CD4-positive, alpha-beta T cell treated with Interleukin-4 for 1 hour (primary cell): ENCODE results near the gene IQGAP3.
"Not testable (repeated sequence)": the region's sequence is repeated elsewhere in the genome, so short reads cannot be mapped to it uniquely, and the experiment has no call there.

Source experiments
- DNase-seq, 2 donors: peaks; one replicate each; pipeline ENCODE4 v3.0.0-alpha.2; 2020 to 2022

Gene IQGAP3

DNA sequence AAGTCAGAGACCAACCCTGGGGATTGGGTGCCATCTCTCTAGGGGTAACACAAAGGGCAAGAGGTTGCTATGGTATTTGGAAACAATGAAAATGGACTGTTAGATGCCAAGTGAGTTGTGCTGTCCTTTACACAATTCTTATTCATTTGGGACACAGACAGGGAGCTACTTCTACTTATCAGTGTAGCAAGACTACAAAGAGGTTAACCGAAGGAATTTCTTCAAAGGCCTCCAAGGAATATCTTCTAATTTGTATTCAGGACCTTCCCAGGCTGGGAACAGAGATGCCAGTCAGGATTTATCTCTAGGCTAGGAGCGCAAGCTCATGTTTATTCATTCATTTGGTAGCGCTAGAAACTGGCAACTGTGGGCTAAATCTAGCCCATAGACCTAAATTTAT, 21.8 kb upstream of the IQGAP3 start:
- DNase-seq, result no peak

DNA sequence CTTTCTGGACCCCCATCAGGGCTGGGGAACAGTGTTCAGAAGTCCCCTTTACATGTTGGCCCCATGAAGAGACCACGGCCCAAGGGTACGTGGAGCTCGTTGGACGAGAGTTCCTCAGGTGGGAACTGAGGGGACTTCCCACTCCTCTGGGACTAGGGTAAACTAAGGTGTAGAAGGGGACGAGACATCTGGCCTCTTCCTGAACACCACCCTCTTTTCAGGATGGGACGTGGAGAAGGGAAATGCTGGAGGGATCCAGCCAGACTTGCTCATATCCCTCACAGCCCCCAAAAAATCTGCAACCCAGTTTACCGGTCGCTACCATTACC, 21.3 kb upstream of the IQGAP3 start:
- DNase-seq, result no peak

DNA sequence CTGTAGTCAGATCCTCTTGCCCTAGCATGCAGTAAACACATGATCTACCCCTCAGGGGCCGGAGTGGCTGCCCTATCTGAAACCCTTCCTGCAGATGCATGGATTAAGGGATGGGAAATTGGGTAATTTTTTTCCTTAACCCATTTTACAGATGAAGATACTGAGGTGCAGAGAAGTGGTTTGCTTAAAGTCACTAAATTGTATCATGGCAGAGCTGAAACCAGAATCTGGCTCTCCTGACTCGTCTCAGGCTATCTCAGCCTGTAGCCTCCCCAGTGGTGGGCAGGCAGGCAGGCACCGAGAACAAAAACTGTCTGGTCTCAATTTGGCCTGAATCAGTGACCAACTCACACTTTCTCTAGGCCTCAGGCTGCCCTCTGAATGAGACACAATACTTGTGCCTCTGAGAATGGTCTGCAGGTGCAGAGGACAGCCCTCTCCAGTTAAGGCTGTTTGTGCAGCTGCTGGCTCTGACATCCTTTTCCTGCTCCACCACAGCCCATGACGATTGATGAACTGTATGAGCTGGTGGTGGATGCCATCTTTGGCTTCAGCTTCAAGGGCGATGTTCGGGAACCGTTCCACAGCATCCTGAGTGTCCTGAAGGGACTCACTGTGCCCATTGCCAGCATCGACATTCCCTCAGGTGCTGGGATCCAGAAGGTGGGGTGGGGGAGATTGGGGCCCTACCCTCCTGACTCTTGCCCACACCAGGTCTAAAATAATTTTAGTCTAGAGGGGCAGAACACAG, 20.7 kb upstream of the IQGAP3 start:
- DNase-seq, result no peak

DNA sequence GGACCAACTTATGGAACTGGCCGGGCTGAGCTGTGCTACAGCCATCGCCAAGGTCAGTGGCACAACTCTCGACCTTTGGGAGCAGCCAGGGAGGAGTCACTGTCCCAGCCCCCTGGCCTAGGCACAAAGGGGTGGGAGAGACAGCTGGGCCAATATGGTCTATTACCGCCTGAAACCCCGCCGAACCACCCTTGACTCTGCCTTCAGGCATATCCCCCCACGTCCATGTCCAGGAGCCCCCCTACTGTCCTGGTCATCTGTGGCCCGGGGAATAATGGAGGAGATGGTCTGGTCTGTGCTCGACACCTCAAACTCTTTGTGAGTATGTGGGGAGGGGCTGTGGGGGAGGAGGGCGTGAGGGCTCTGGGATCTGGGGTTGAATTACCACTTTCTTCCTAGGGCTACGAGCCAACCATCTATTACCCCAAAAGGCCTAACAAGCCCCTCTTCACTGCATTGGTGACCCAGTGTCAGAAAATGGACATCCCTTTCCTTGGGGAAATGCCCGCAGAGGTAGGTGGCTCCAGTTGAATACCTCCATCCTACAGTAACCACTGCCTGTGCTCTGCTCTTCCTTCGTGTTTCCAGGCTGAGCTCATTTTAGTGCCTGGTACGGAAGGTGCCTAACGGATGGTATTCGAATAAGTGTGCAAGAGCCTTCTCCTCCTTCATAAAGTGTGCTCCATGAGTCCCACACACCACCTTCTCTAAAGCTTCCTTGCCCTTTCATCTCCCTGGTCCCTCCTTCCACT, 20.0 kb upstream of the IQGAP3 start:
- no peak for DNase-seq

DNA sequence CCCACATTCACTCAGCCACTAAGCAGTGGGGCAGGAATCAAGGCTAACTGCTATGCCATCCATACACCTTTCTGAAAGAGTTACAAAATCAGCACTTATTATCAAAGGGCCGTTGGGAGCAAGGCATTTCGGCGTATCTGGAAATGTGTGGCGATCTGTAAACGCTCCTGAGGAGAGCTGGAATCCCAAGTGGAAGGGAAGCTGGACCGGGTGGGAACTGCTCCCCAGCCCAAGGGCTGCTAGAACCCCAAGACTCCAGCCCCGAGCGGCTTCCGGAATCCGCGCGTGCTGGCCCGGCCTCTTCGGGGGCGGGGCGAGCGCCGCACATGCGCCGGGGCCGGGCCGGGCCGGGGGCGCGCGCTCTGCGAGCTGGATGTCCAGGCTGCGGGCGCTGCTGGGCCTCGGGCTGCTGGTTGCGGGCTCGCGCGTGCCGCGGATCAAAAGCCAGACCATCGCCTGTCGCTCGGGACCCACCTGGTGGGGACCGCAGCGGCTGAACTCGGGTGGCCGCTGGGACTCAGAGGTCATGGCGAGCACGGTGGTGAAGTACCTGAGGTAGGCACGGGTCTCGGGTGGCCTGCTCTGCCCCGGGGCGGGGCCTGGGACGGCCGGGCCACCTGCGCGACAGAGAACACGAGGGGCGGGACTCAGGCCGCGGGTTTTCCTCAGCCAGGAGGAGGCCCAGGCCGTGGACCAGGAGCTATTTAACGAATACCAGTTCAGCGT, 19.2 kb upstream of the IQGAP3 start, which contains the start of gene NAXE:
NAXE (plus strand) TSS at position 345 of the 726 bp plus-strand sequence; CDS start at position 374, 29 bp downstream.
- DNase-seq, result peak; percentile 56 to 67

DNA sequence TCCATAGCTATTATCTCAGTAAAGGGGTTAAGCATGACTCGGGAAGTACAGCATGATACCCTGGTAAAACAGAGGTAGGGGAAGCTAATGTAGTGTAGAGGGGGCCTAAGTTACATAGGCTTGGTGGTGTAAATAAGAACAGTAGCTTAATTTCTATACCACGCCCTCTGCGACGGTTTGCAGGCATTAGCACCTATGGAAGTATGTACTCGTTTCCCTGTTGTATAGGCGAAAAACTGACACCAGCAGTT, 18.7 kb upstream of the IQGAP3 start:
- DNase-seq, result no peak

DNA sequence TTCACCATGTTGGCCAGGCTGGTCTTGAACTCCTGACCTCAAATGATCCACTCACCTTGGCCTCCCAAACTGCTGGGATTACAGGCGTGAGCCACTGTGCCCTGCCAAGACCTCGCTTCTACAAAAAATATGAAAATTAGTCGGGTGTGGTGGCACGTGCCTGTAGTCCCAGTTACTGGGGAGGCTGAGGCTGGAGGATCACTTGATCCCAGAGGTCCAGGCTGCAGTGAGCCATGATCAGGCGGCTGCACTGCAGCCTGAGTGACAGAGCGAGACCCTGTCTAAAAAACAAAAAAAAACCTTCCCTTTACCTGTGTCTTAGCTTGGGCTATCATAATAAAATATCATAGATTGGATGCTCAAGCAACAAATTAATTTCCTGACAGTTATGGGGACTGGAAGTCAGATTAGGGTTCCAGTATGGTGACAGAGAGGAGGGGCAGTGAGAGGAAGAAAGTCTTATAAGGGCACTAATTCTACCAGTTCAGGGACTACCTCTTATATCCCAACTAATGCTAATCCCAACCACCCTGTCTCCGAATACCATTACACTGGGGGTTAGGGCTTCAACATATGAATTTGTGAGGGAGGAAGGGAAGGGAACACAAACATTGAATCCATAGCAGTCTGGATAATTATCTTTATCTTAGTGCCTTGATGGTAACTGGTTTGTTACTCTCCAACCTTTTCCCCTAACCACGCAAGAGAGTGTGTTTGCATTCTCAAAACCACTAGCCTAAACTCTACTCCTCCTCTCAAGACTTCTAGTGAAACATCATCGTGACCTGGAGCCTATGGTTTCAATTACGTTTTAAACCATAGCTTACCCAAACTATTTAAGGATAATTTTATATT, 18.2 kb upstream of the IQGAP3 start:
- DNase-seq, result no peak

DNA sequence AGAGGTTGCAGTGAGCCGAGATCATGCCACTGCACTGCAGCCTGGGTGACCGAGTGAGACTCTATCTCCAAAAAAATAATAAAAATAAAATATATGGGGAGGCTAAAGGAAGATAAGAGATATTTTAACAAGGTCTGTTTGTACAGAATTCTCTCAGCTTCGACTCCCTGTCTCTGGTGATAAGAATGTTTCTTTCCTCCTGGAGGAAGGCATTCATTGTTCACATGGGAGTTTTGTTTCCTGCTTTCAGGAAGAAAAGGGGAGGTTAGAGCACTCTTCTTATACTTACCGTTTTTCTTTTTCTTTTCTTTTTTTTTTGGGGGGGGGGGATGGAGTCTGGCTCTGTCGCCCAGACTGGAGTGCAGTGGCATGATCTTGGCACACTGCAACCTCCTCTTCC, 17.2 kb upstream of the IQGAP3 start:
- DNase-seq, result no peak

DNA sequence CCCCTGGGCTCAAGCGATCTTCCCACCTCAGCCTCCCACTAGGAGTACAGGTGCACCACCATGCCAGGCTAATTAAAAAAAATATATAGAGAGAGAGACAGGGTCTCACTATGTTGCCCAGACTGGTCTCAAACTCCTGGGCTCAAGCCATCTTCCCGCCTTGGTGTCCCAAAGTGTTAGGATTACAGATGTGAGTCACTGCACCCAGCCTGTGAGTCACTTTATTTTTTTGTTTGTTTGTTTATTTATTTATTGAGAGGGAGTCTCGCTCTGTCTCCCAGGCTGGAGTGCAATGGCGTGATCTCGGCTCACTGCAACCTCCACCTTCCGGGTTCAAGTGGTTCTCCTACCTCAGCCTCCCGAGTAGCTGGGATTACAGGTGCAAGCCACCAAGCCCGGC, 15.6 kb upstream of the IQGAP3 start:
- not testable (repeated sequence) for DNase-seq

DNA sequence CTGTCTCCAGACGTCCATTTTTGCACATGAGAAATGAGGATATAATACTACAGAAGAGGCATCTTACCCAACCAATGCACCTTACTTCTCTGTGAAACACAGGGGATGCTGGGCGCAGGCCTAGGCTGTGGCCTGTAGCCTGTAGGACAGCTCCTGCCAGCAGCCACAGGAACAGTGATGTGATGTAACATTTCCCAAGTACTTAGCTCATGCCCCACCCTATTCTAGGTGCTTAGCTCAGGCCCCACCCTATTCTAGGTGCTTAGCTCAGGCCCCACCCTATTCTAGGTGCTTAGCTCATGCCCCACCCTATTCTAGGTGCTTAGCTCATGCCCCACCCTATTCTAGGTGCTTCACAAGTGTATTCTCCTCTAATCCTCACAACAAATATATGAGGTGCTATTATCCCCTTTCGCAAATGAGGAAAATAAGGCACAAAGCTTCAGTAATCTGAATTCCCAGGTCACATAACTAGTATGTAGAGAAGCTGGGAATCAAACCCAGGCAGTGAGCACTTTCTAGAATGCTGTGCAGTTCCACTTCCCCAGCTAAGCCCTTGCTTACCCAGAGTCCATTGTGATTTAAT, 14.6 kb upstream of the IQGAP3 start:
- no peak for DNase-seq

DNA sequence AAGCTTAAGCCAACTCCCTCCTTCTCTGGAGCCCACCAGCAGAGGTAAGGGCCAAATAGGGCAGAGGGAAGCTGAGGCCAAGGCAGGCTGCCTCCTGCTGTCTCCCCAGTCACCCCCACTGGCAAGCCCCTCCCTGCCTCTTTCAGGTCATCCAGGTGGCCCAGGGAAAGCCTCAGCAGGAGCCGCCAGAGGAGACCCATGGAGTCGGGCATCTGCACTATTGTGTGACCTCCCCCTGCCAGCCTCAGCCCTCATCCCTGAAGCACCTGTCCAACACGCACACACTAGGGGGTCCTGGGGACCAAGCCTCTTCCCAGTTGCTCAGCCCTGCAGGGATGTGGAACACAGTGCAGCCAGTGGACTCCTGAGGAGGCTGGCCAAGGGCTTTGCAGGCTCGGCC, 14.0 kb upstream of the IQGAP3 start:
- DNase-seq, result no peak

DNA sequence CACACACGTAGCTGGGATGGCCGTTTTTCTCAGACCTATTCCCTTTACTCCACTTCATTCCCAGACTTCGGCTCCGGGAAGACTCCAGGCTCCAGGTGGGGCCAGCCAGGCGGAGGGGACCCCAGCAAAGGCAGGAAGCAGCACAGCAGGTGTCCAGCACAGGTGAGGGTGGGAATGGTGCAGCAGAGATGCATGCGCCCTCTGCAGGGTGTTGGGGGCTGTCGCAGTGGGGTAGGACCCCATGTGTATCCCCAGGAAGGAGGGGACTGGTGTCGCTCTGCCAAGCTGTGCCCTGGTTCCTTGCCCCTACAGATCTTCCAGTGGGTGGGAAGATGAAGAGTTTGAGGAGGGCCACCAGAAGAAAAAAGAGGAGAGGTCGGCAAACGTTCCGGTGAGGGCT, 12.4 kb upstream of the IQGAP3 start:
- no peak for DNase-seq

DNA sequence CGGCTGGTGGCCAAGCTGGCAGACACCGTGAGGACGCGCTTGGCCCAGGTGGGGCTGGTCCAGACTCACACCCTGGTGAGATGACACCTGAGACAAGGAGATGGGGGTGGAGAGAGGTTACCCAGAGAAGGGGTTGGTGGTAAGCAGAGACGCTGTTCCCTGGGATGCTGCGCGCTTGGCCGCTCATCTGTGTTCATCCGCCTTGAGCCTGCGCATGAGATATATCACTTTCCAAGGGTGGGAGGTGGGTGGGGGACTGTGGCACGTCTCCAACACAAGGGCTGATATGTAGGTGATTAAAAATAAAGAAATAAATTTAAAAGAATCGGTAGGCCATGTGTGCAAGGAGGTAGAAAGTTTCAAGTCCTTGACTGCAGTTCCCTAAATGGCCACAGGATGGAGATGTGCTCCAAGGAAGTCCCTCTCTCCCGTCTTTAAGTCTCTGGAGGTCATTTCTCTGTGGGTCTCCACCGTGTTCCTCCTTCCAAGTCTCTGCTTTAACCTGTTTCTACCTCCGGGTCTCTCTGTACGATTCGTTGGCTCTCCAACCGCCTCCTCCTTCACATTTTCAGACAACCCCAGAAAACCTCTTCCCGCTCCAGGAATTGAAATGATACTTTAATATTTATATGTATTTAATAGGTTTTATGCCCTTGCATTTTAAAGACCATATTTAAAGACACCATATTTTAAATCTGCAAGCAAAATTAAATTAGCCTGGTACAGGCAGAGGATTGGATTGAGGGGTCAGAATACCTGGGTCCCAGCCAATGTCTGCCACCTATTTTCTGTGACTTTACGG, 11.7 kb upstream of the IQGAP3 start:
- peak; percentile 81 to 83 for DNase-seq

DNA sequence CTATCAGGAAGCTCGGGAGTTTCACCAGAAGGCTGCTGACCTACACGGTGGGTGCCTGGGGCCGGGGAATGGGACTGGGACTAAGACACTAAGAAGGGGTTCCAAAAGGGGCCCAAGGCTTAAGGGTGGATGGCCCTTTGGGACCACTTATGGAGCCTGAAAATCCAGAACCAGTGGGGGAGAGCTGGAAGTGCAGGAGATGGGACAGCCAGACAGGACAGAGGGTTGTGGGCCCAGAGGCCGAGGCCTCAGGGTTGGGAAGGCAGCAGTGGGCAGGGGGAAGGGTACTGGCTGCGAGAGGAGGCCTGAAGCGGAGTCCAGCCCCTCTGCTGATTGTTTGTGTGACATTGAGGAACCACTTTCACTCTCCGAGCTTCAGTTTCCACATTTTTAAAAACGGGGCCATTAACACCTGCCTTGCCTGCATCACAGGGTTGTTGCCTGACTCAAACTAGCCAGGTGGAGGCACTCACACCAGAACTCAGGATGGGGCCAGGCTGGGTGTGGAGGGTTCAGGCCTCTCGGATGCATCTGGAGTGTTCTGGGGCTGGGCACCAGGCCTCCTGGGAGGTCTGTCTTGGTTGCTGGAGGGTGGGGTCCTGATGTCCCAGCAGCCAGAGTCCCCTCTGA, 10.1 kb upstream of the IQGAP3 start:
- peak in 1 of 2 donors; percentile 18 for DNase-seq

DNA sequence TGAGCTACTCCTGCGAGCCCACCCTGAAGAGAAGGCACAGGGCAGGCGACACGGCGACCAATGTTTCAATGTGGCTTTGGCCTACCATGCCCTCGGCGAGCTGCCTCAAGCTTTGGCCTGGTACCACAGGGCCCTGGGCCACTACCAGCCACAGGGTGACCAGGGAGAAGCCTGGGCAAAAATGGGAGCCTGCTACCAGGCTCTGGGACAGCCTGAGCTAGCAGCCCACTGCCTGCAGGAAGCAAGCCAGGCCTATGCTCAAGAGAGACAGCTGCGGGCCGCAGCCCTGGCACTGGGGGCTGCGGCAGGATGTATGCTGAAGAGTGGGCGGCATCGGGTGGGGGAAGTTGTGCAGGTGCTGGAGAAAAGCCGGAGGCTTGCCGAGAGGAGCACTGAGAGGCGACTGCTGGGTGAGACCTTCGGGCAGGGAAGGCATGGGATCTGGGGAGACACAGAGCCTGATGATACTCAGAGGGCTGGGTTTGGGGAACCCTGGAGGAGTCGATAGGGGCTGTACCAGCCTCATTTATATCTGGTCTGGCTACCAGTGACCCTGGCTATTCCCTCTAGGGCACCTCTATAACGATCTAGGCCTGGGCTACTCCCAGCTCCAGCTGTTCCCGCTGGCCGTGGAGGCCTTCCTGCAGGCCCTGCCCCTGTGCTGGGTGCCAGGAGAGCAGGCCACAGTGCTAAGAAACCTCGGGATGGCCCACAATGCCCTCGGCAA, 9.5 kb upstream of the IQGAP3 start:
- DNase-seq, result peak; percentile 35 to 44

DNA sequence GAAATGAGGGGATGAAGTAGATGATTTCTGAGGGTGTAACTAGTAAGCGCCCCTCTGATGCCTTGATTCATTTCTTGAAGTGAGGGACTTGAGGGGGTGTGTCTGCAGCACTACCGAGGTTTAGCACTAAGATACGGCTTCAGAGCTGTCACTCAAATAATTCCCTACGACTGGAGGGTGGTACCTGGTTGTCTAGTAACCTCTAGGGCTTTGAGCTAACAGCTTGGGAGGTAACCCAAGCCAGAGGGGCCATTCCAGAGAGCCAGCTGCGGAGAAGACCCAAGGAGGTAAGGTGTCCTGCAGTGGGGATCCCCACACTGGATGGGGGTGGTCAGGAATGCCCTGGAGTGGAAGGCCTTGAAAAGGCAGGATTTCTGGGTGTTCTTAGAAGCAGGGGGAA, 7.1 kb upstream of the IQGAP3 start, which contains the start of gene TTC24:
TTC24 (plus strand) TSS at position 252 of the 400 bp plus-strand sequence. CDS start 1,642 bp downstream, outside the sequence.
- DNase-seq, result no peak

DNA sequence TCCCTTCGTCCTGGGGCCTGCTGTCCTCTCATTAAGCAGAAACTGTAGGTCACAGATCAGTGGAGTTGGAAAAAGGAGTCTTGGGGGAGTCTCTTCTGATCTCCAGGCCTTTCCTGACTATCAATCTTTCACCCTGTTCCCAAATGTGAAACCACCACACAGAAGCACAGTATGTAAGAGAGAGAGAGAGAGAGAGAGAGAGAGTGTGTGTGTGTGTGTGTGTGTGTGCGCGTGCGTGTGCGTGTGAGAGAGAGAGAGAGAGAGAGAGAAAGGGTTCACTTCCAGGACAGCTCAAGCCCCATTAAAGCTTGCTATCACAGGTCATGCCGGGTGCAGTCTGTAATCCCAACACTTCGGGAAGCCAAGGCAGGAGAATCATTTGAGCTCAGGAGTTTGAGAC, 5.7 kb upstream of the IQGAP3 start:
- DNase-seq, result no peak

DNA sequence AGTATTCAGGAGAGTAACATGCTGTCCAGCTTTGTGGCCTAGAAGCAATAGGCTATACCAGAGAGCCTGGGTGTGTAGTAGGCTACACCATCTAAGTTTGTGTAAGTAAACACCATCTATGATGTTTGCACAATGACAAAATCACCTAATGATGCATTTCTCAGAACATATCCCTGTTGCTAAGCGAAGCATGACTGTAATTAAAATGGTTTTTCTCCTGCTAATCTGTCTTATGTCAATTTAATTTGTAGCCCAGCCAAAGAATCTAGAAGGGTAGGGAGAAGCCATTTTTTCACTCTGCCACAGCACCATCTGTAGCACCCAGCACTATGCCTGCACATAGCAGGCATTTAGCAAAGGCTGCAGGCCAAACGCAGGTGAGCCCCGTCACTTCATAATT, 5.2 kb upstream of the IQGAP3 start:
- no peak for DNase-seq

DNA sequence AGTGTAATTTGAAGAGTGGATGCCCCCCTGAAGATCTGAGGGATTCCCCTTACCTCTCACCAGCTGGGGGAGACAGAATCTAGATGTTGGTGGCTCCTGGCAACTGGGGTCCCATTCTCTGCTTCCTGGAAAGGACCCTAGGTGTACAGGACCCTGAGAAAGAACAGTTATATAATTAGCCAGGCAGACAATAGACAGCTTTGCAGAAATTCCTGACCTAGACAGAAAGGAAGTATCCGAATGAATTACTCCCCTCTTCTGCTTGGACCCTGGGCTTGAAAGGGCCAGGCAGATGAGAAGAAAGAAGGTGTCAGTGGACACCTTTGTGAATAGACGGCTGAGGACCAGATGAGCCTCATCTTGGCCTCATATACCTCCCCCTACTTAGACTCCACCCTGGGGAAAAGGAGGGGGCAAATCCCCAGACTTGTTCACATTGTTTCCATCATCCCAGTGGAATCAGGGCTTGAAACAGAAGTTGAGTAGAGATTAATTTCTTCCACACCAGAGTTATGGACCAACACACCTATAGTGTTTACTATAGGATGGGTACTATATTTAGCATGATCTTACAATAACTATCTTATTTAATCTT, 1.8 kb upstream of the IQGAP3 start:
- no peak for DNase-seq

DNA sequence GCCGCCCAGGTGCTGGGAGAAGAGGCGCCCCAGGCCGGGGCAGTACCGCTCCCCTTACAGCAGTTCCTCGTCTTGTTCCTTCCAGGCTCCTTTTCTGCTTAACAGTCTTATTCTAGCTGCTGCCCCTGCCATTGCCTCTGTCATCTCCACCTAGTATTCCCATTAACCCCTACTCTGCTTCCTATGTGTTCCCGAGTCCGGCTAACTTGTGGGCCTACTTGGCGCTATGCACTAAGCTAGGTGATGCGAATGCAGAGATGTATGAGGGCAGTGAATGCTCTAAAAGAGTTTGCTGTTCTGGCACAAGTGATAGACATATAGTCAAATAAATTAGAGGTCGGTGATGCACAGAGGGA, 276 bp upstream of the IQGAP3 start:
- no peak for DNase-seq
